WTC11 (cell line): ENCODE data around the gene MYO18B. TPM values are rescaled to one million over a fixed set of nuclear protein-coding genes. Genes with fewer than 3 reads are reported as not detected.

Experiments
- ATAC-seq: fragments of 200-7000 bp; cut with Tn5 transposase; 2 replicates; pipeline ENCODE4 v1.10.0; 2021; ENCODE audit warnings: mild to moderate bottlenecking, moderate library complexity
- CTCF ChIA-PET: fragments of 300-600 bp; sonication (Branson Sonifier 250); formaldehyde crosslinking; loops from one replicate; lab custom pipeline; 2021; ENCODE audit warnings: antibody characterized with exemption; lab: Charles Lee
- POLR2A ChIA-PET: fragments of 350-600 bp; sonication (Branson Sonifier 250); formaldehyde crosslinking; loops from one replicate; lab custom pipeline; 2021; ENCODE audit warnings: antibody characterized with exemption; lab: Charles Lee
- DNase-seq: peaks from one replicate; pipeline ENCODE4 v3.0.0; 2021; ENCODE audit warnings: low spot score
- H3K27ac Mint-ChIP-seq: 2 replicates; pipeline ENCODE4 v1.8.0; 2021; ENCODE audit warnings: mixed read lengths
- H3K27me3 Mint-ChIP-seq: 2 replicates; pipeline ENCODE4 v1.8.0; 2021; ENCODE audit warnings: low read depth, mild to moderate bottlenecking, moderate library complexity, mixed read lengths
- H3K36me3 Mint-ChIP-seq: 2 replicates; pipeline ENCODE4 v1.8.0; 2021; ENCODE audit warnings: mixed read lengths
- H3K4me1 Mint-ChIP-seq: 2 replicates; pipeline ENCODE4 v1.8.0; 2022; ENCODE audit warnings: mixed read lengths
- H3K4me3 Mint-ChIP-seq: 2 replicates; pipeline ENCODE4 v1.8.0; 2021; ENCODE audit warnings: mild to moderate bottlenecking, moderate library complexity, mixed read lengths
- H3K9me3 Mint-ChIP-seq: 2 replicates; pipeline ENCODE4 v1.8.0; 2021; ENCODE audit warnings: mixed read lengths
- GTF2I ChIP-seq: fragments of 250-450 bp; sonication (Bioruptor Pico); conservative IDR thresholded peaks from 2 replicates; pipeline ENCODE4 v1.4.0; 2021; ENCODE audit warnings: mild to moderate bottlenecking
- IRF1 ChIP-seq: sonication (generic); formaldehyde crosslinking; IDR thresholded peaks from 2 replicates; pipeline ENCODE4 v1.8.0; 2023; ENCODE audit warnings: missing genetic modification reagents
- JAZF1 ChIP-seq: fragments of 250-450 bp; sonication (Bioruptor Pico); IDR thresholded peaks from 2 replicates; pipeline ENCODE4 v1.9.0; 2021; ENCODE audit warnings: moderate library complexity, mild to moderate bottlenecking, inconsistent platforms
- MXD4 ChIP-seq: fragments of 250-450 bp; sonication (Bioruptor Pico); IDR thresholded peaks from 2 replicates; pipeline ENCODE4 v1.8.0; 2021; ENCODE audit warnings: mild to moderate bottlenecking, moderate library complexity, borderline replicate concordance
- MYBL2 ChIP-seq: sonication (generic); formaldehyde crosslinking; IDR thresholded peaks from 2 replicates; pipeline ENCODE4 v1.8.1; 2023; ENCODE audit warnings: mild to moderate bottlenecking, moderate library complexity, missing genetic modification reagents
- RORB ChIP-seq: fragments of 250-450 bp; sonication (Bioruptor Pico); IDR thresholded peaks from 2 replicates; pipeline ENCODE4 v1.9.0; 2021; ENCODE audit warnings: mild to moderate bottlenecking
- STAT6 ChIP-seq: sonication (generic); formaldehyde crosslinking; conservative IDR thresholded peaks from 2 replicates; pipeline ENCODE4 v1.8.1; 2023; ENCODE audit warnings: mild to moderate bottlenecking, low read depth, missing genetic modification reagents, moderate library complexity
- TCF7 ChIP-seq: sonication (generic); formaldehyde crosslinking; IDR thresholded peaks from 2 replicates; pipeline ENCODE4 v1.8.0; 2022; ENCODE audit warnings: mild to moderate bottlenecking, low read depth, missing genetic modification reagents, moderate library complexity
- TEAD1 ChIP-seq: sonication (generic); formaldehyde crosslinking; IDR thresholded peaks from 2 replicates; pipeline ENCODE4 v1.8.0; 2022; ENCODE audit warnings: mild to moderate bottlenecking, missing genetic modification reagents
- USF1 ChIP-seq: sonication (generic); formaldehyde crosslinking; IDR thresholded peaks from 2 replicates; pipeline ENCODE4 v1.8.0; 2022; ENCODE audit warnings: mild to moderate bottlenecking, missing genetic modification reagents
- ZNF232 ChIP-seq: sonication (generic); formaldehyde crosslinking; IDR thresholded peaks from 2 replicates; pipeline ENCODE4 v1.8.0; 2022; ENCODE audit warnings: mild to moderate bottlenecking, missing genetic modification reagents
- ZNF263 ChIP-seq: sonication (generic); formaldehyde crosslinking; IDR thresholded peaks from 2 replicates; pipeline ENCODE4 v1.8.1; 2022; ENCODE audit warnings: low read depth, mild to moderate bottlenecking, moderate library complexity, missing genetic modification reagents
- ZNF281 ChIP-seq: sonication (generic); formaldehyde crosslinking; IDR thresholded peaks from 2 replicates; pipeline ENCODE4 v1.8.0; 2023; ENCODE audit warnings: mild to moderate bottlenecking, missing genetic modification reagents
- ZNF317 ChIP-seq: sonication (generic); formaldehyde crosslinking; IDR thresholded peaks from 2 replicates; pipeline ENCODE4 v1.8.1; 2023; ENCODE audit warnings: low read depth, mild to moderate bottlenecking, moderate library complexity, missing genetic modification reagents, borderline replicate concordance
- ZNF425 ChIP-seq: fragments of 250-450 bp; sonication (Bioruptor Pico); conservative IDR thresholded peaks from 2 replicates; pipeline ENCODE4 v1.9.0; 2021; ENCODE audit warnings: mild to moderate bottlenecking
- total RNA-seq: library from RNA; stranded (reverse); gene quantifications from 3 replicates; pipeline ENCODE4 v1.2.3, GENCODE V29; 2021
- TF ChIP-seq, protein P1 (sequence below): sonication (generic); formaldehyde crosslinking; IDR thresholded peaks from 2 replicates; pipeline ENCODE4 v1.8.1; 2023; ENCODE audit warnings: mild to moderate bottlenecking, missing genetic modification reagents, borderline replicate concordance

The MYO18B gene
- total RNA-seq, 1 experiment from 2014 or later: 0.96 TPM

GRCh38 chr22:26038365-26038764, 296.4 kb downstream of the MYO18B start (continued):
- TF ChIP-seq, protein P1, sequence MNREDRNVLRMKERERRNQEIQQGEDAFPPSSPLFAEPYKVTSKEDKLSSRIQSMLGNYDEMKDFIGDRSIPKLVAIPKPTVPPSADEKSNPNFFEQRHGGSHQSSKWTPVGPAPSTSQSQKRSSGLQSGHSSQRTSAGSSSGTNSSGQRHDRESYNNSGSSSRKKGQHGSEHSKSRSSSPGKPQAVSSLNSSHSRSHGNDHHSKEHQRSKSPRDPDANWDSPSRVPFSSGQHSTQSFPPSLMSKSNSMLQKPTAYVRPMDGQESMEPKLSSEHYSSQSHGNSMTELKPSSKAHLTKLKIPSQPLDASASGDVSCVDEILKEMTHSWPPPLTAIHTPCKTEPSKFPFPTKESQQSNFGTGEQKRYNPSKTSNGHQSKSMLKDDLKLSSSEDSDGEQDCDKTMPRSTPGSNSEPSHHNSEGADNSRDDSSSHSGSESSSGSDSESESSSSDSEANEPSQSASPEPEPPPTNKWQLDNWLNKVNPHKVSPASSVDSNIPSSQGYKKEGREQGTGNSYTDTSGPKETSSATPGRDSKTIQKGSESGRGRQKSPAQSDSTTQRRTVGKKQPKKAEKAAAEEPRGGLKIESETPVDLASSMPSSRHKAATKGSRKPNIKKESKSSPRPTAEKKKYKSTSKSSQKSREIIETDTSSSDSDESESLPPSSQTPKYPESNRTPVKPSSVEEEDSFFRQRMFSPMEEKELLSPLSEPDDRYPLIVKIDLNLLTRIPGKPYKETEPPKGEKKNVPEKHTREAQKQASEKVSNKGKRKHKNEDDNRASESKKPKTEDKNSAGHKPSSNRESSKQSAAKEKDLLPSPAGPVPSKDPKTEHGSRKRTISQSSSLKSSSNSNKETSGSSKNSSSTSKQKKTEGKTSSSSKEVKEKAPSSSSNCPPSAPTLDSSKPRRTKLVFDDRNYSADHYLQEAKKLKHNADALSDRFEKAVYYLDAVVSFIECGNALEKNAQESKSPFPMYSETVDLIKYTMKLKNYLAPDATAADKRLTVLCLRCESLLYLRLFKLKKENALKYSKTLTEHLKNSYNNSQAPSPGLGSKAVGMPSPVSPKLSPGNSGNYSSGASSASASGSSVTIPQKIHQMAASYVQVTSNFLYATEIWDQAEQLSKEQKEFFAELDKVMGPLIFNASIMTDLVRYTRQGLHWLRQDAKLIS (CRISPR knock-in tag): no peak

GRCh38 chr22:26041931-26042330, 299.9 kb downstream of the MYO18B start:
- Mint-ChIP-seq H3K4me1 (peaks cover 20% of the 10 kb centered on the region), H3K9me3 (peaks cover 14% of the 10 kb centered on the region), H3K36me3 (no peaks in the 10 kb centered on the region), H3K27ac (no peak overlapping the region), H3K4me3 (no peak overlapping the region), H3K27me3 (no peaks in the 10 kb centered on the region)
- ATAC-seq (no peak), DNase-seq (no peak)
- ChIA-PET POLR2A (no interaction called here), CTCF (interaction anchor here (1.2 to 1.5 kb wide), 3 partner anchors 12 to 146 kb away, joined by 3 to 4 read pairs (median 3); no protein-coding TSS in a partner anchor)
- TF ChIP-seq ZNF425 (CRISPR knock-in tag): no peak
- TF ChIP-seq MXD4: no peak
- no peak for TF ChIP-seq RORB
- TF ChIP-seq STAT6 (CRISPR knock-in tag): no peak
- no peak for TF ChIP-seq TCF7 (CRISPR knock-in tag)
- TF ChIP-seq ZNF317 (CRISPR knock-in tag): no peak
- no peak for TF ChIP-seq ZNF263
- no peak for TF ChIP-seq TEAD1 (CRISPR knock-in tag)
- TF ChIP-seq GTF2I (CRISPR knock-in tag): no peak
- TF ChIP-seq USF1 (CRISPR knock-in tag): no peak
- TF ChIP-seq JAZF1 (CRISPR knock-in tag): no peak
- TF ChIP-seq ZNF281: no peak
- no peak for TF ChIP-seq ZNF232 (CRISPR knock-in tag)
- no peak for TF ChIP-seq IRF1 (CRISPR knock-in tag)
- TF ChIP-seq MYBL2: no peak
